PFSK-1 (cell line): ENCODE results near the gene PTPRN2.

Experiments used
- FOXP2 ChIP-seq: optimal IDR thresholded peaks from 2 replicates; pipeline ENCODE3; 2011; ENCODE audit warnings: borderline replicate concordance, control low read depth, inconsistent platforms; ENCODE audit not compliant: insufficient read depth; ENCODE audit errors: extremely low read length, extremely low read depth
- POLR2AphosphoS5 ChIP-seq: IDR thresholded peaks from 2 replicates; pipeline ENCODE4 v1.6.1; 2012; ENCODE audit warnings: low read depth, mild to moderate bottlenecking, control low read depth, low read length, moderate library complexity
- SIN3A ChIP-seq: IDR thresholded peaks from 2 replicates; pipeline ENCODE4 v1.6.1; 2012; ENCODE audit warnings: mild to moderate bottlenecking, low read length, moderate library complexity, borderline replicate concordance; ENCODE audit not compliant: insufficient read depth
- TAF1 ChIP-seq: IDR thresholded peaks from 2 replicates; pipeline ENCODE4 v1.6.1; 2012; ENCODE audit warnings: low read length, control low read depth, borderline replicate concordance; ENCODE audit not compliant: insufficient read depth
- TF ChIP-seq, protein P1 (sequence below), 2 experiments: IDR thresholded peaks; 2 replicates each; pipeline versions ENCODE4 v1.6.1 to v1.8.0; 2011 to 2012; ENCODE audit warnings: low read depth in 2 of 2, low read length in 2 of 2, control low read depth in 1 of 2, inconsistent platforms in 1 of 2, mild to moderate bottlenecking in 1 of 2, moderate library complexity in 1 of 2; ENCODE audit not compliant: insufficient read depth in 1 of 2

Gene PTPRN2

DNA sequence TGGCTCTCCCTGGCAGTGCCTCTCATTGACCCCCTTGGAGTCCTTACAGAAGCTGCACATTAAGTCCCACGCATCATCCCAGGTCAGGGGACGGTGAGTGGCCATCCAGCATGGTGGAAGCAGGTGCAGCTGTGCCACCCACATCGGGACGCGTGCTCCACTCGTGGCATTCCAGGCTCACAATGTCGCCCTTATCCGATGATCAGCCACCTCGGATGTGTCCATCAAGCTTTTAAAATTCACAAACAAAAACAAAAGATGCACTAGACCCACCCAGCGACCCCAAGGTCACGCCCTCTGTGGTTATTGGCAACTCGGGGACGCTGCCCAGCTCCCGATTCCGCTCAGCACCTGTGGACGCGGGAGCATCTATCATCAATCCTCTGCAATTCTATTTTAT is 530.9 kb downstream of the PTPRN2 start:
- TF ChIP-seq SIN3A (no peak), POLR2AphosphoS5 (no peak), FOXP2 (no peak), TAF1 (no peak)
- TF ChIP-seq, protein P1, sequence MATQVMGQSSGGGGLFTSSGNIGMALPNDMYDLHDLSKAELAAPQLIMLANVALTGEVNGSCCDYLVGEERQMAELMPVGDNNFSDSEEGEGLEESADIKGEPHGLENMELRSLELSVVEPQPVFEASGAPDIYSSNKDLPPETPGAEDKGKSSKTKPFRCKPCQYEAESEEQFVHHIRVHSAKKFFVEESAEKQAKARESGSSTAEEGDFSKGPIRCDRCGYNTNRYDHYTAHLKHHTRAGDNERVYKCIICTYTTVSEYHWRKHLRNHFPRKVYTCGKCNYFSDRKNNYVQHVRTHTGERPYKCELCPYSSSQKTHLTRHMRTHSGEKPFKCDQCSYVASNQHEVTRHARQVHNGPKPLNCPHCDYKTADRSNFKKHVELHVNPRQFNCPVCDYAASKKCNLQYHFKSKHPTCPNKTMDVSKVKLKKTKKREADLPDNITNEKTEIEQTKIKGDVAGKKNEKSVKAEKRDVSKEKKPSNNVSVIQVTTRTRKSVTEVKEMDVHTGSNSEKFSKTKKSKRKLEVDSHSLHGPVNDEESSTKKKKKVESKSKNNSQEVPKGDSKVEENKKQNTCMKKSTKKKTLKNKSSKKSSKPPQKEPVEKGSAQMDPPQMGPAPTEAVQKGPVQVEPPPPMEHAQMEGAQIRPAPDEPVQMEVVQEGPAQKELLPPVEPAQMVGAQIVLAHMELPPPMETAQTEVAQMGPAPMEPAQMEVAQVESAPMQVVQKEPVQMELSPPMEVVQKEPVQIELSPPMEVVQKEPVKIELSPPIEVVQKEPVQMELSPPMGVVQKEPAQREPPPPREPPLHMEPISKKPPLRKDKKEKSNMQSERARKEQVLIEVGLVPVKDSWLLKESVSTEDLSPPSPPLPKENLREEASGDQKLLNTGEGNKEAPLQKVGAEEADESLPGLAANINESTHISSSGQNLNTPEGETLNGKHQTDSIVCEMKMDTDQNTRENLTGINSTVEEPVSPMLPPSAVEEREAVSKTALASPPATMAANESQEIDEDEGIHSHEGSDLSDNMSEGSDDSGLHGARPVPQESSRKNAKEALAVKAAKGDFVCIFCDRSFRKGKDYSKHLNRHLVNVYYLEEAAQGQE (IDR thresholded peaks at IDR 0.05; ENCODE audit: insufficient read depth in 1 of 2, low read depth in 2 of 2, low read length in 2 of 2) = no peak

DNA sequence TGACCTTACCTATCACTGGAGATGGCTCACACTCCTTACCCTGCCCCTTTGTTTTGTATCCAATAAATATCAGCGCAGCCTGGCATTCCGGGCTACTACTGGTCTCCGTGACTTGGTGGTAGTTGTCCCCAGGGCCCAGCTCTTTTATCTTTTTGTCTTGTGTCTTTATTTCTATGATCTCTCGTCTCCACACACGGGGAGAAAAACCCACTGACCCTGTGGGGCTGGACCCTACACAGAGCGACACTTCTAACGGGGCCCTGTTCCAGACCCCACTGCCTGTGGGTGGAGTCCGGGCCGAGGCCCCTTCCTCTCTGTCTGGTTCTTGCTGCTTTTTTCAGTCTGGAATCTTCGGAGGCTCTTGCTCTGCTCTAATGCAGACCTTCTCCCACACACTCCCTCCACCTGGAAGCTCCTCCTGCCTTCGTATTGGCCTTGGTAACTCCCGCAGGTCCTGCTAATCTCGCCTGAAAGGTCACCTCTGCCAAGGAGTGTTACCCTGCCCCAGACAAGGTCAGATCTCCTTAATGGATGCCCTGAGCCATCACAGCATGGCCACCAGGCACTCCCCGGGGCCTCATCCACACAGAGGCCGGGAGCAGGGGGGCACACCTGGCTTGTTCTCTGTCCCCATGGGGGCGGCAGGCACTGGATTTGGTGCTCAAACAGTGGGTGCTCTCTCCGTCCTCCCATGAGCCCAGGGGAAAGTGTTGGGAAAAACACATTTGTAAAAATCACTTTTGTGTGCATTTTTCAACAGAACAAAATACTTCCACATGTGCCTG is 531.7 kb downstream of the PTPRN2 start:
- TF ChIP-seq TAF1 (no peak), SIN3A (no peak), FOXP2 (no peak), POLR2AphosphoS5 (no peak)
- TF ChIP-seq, protein P1 (IDR thresholded peaks at IDR 0.05; ENCODE audit: insufficient read depth in 1 of 2, low read depth in 2 of 2, low read length in 2 of 2) = no peak

DNA sequence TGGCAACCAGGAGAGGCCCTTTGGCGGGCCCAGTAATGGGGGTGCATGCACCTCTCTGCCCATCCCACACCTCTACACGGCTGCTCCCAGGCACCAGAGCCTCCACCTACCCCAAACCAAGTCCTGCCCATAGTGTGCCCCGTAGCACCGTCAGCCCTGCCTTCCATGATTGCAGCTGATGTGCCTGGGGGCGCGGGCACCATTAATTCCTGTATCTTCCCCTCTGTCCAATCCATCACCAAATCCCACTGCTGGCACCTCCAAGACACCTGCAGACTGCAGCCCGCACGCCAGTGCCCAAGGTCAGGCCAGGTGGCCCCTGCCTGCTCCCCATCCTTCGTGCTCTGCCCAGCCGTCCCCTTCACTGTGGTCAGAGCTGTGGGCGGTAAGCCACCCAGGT is 533.0 kb downstream of the PTPRN2 start:
- TF ChIP-seq POLR2AphosphoS5 (no peak), FOXP2 (no peak), TAF1 (no peak), SIN3A (no peak)
- TF ChIP-seq, protein P1 (IDR thresholded peaks at IDR 0.05; ENCODE audit: insufficient read depth in 1 of 2, low read depth in 2 of 2, low read length in 2 of 2) = no peak

DNA sequence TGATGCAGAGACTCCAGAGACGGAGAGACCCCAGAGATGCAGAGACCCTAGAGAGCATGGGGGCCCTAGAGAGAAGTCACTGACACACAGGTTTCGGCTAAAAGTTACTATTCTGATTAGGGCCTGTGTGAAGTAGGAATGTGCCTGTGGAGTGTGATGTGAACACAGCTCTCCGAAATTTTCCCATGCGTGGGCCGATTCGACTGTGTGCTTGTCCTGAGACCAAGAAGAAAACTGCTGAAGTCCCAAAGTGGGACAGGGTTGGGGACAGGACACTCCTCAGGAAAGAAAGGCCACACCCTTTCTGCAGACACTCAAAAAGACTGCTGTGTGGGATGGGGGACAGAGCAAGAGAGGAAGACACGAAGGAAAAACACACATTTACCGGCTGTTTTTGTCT is 533.5 kb downstream of the PTPRN2 start:
- no peak for TF ChIP-seq SIN3A
- TF ChIP-seq, protein P1 (IDR thresholded peaks at IDR 0.05; ENCODE audit: insufficient read depth in 1 of 2, low read depth in 2 of 2, low read length in 2 of 2) = no peak
- TF ChIP-seq POLR2AphosphoS5 = no peak
- no peak for TF ChIP-seq TAF1
- no peak for TF ChIP-seq FOXP2
